HepG2 (cell line): ENCODE measurements around the gene AQP6. TPM values are rescaled to one million over a fixed set of nuclear protein-coding genes. Genes with fewer than 3 reads are reported as not detected.

Experiments used
- BORCS8-MEF2B ChIP-seq: sonication (generic); formaldehyde crosslinking; IDR thresholded peaks from 2 replicates; pipeline ENCODE4 v1.8.0; 2022; ENCODE audit warnings: mild to moderate bottlenecking, missing genetic modification reagents
- ETS1 ChIP-seq: sonication (generic); formaldehyde crosslinking; IDR thresholded peaks from 2 replicates; pipeline ENCODE4 v1.4.0; 2020; ENCODE audit warnings: missing genetic modification reagents
- FOXC1 ChIP-seq: sonication (generic); formaldehyde crosslinking; IDR thresholded peaks from 2 replicates; pipeline ENCODE4 v1.8.0; 2022; ENCODE audit warnings: mild to moderate bottlenecking, missing genetic modification reagents, borderline replicate concordance
- KLF13 ChIP-seq: sonication (generic); formaldehyde crosslinking; IDR thresholded peaks from 2 replicates; pipeline ENCODE4 v1.4.0; 2020; ENCODE audit warnings: mild to moderate bottlenecking, missing genetic modification reagents
- MAFG ChIP-seq: sonication (generic); formaldehyde crosslinking; IDR thresholded peaks from 2 replicates; pipeline ENCODE4 v1.5.1; 2020; ENCODE audit warnings: mild to moderate bottlenecking, missing genetic modification reagents
- MEF2D ChIP-seq: sonication (generic); formaldehyde crosslinking; IDR thresholded peaks from 2 replicates; pipeline ENCODE4 v1.5.1; 2020; ENCODE audit warnings: mild to moderate bottlenecking, missing genetic modification reagents
- MYNN ChIP-seq: sonication (generic); formaldehyde crosslinking; IDR thresholded peaks from 2 replicates; pipeline ENCODE4 v1.4.0; 2020; ENCODE audit warnings: mild to moderate bottlenecking, low read depth, missing genetic modification reagents
- NFAT5 ChIP-seq: sonication (generic); formaldehyde crosslinking; IDR thresholded peaks from 2 replicates; pipeline ENCODE4 v1.4.0; 2020; ENCODE audit warnings: missing genetic modification reagents
- RNF219 ChIP-seq: sonication (generic); formaldehyde crosslinking; IDR thresholded peaks from 2 replicates; pipeline ENCODE4 v1.5.0; 2020; ENCODE audit warnings: mild to moderate bottlenecking, missing genetic modification reagents
- UBTF ChIP-seq: sonication (generic); formaldehyde crosslinking; IDR thresholded peaks from 2 replicates; pipeline ENCODE4 v1.4.0; 2020; ENCODE audit warnings: mild to moderate bottlenecking, missing genetic modification reagents
- ZBTB7A ChIP-seq: sonication (generic); formaldehyde crosslinking; IDR thresholded peaks from 2 replicates; pipeline ENCODE4 v1.8.0; 2022; ENCODE audit warnings: mild to moderate bottlenecking, missing genetic modification reagents
- ZNF275 ChIP-seq: sonication (generic); formaldehyde crosslinking; IDR thresholded peaks from 2 replicates; pipeline ENCODE4 v1.8.0; 2022; ENCODE audit warnings: missing genetic modification reagents, mild to moderate bottlenecking, inconsistent platforms, borderline replicate concordance
- ZNF276 ChIP-seq: sonication (generic); formaldehyde crosslinking; IDR thresholded peaks from 2 replicates; pipeline ENCODE4 v1.4.0; 2020; ENCODE audit warnings: mild to moderate bottlenecking, low read depth, missing genetic modification reagents
- ZNF841 ChIP-seq: sonication (generic); formaldehyde crosslinking; IDR thresholded peaks from 2 replicates; pipeline ENCODE4 v1.8.1; 2023; ENCODE audit warnings: missing genetic modification reagents, borderline replicate concordance
- polyA plus RNA-seq, 8 experiments: library from polyadenylated mRNA; depleted of rRNA in 3 of 8; stranded (reverse) in 7 of 8; unstranded in 1 of 8; fragments of >200 nt; fragmentation: Illumina TruSeq in 4 of 8; extraction: Trizol in 4 of 8; gene quantifications; 2 replicates each; pipeline versions ENCODE4 v1.2.1 to v1.2.3, GENCODE V29; 2011 to 2016; ENCODE audit warnings: low read depth in 4 of 8, missing spikeins in 1 of 8, mixed read lengths in 1 of 8; ENCODE audit not compliant: insufficient read depth in 1 of 8
- total RNA-seq, 5 experiments: library from RNA; depleted of rRNA; stranded (reverse); fragments of >200 nt; fragmentation: Illumina TruSeq; extraction: Trizol; gene quantifications; 2 replicates each; pipeline ENCODE4 v1.2.3, GENCODE V29; 2016; ENCODE audit warnings: low read depth in 1 of 5

AQP6 gene
- total and polyA plus RNA-seq, 2 of the 13 experiments (the other 11 are each of a cell fraction or from before 2014, with no cell fraction given), result 0.32 to 1.3 TPM

- TF ChIP-seq UBTF (CRISPR knock-in tag) (peak; percentile 17; the same call in 1 of the 2 replicates), KLF13 (CRISPR knock-in tag) (no peak), MEF2D (CRISPR knock-in tag) (no peak), ZNF275 (no peak), BORCS8-MEF2B (CRISPR knock-in tag) (no peak), RNF219 (CRISPR knock-in tag) (no peak), MYNN (no peak), FOXC1 (no peak), ZNF276 (CRISPR knock-in tag) (no peak), ZNF841 (CRISPR knock-in tag) (no peak), NFAT5 (CRISPR knock-in tag) (no peak), ETS1 (CRISPR knock-in tag) (no peak), MAFG (no peak), ZBTB7A (CRISPR knock-in tag) (peak; percentile 36; the same call in 1 of the 2 replicates)
These were observed 1.5 kb downstream of the AQP6 start (continued) for GRCh38 chr12:49974231-49974675.
